GM23338 (cell line): ENCODE data around the gene LRIF1.

Experiments used
- CREB1 ChIP-seq: fragments of 250-450 bp; sonication (Bioruptor Pico); IDR thresholded peaks from 2 replicates; pipeline ENCODE4 v1.5.0; 2020; ENCODE audit warnings: low read depth, mild to moderate bottlenecking, moderate library complexity
- CTCF ChIP-seq, 2 experiments: fragments of 200-600 bp in 1 of 2; sonication (generic) in 1 of 2; conservative IDR thresholded peaks; 2 replicates each; pipeline versions ENCODE4 v1.5.1 to v1.6.1; 2016 to 2017; ENCODE audit warnings: antibody characterized with exemption in 2 of 2, low read depth in 2 of 2, mild to moderate bottlenecking in 2 of 2, moderate library complexity in 1 of 2
- ETS1 ChIP-seq: IDR thresholded peaks from 2 replicates; pipeline ENCODE4 v1.6.1; 2016; ENCODE audit warnings: antibody characterized with exemption
- EZH2 ChIP-seq: fragments of 200-600 bp; sonication (generic); IDR thresholded peaks from one replicate; pipeline ENCODE4 v1.8.0; 2017; ENCODE audit warnings: antibody characterized with exemption, mild to moderate bottlenecking, low read depth; ENCODE audit not compliant: unreplicated experiment
- EZH2phosphoT487 ChIP-seq: fragments of 200-600 bp; sonication (generic); IDR thresholded peaks from one replicate; pipeline ENCODE4 v1.8.1; 2018; ENCODE audit warnings: antibody characterized with exemption; ENCODE audit not compliant: unreplicated experiment
- JUNB ChIP-seq: IDR thresholded peaks from one replicate; pipeline ENCODE4 v1.6.1; 2016; ENCODE audit warnings: antibody characterized with exemption; ENCODE audit not compliant: unreplicated experiment
- POLR2AphosphoS5 ChIP-seq: IDR thresholded peaks from 2 replicates; pipeline ENCODE4 v1.6.1; 2016; ENCODE audit warnings: antibody characterized with exemption, low read depth
- REST ChIP-seq: IDR thresholded peaks from one replicate; pipeline ENCODE4 v1.6.1; 2018; ENCODE audit warnings: antibody characterized with exemption; ENCODE audit not compliant: unreplicated experiment
- STAT1 ChIP-seq: IDR thresholded peaks from one replicate; pipeline ENCODE4 v1.6.1; 2016; ENCODE audit warnings: antibody characterized with exemption; ENCODE audit not compliant: unreplicated experiment
- ZNF114 ChIP-seq: fragments of 250-450 bp; sonication (Bioruptor Pico); IDR thresholded peaks from 2 replicates; pipeline ENCODE4 v1.5.0; 2020; ENCODE audit warnings: mild to moderate bottlenecking, moderate library complexity
- ZNF331 ChIP-seq: fragments of 250-450 bp; sonication (Bioruptor Pico); IDR thresholded peaks from 2 replicates; pipeline ENCODE4 v1.5.0; 2020; ENCODE audit warnings: low read depth, mild to moderate bottlenecking, moderate library complexity

GRCh38 chr1:110899458-110899843 is 64.3 kb downstream of the LRIF1 start:
- no peak for TF ChIP-seq CTCF (conservative IDR thresholded peaks at IDR 0.05; ENCODE audit: low read depth in 2 of 2)
- TF ChIP-seq ZNF331 (CRISPR knock-in tag): no peak
- TF ChIP-seq EZH2phosphoT487: no peak
- TF ChIP-seq REST: no peak
- TF ChIP-seq EZH2: no peak
- no peak for TF ChIP-seq JUNB
- no peak for TF ChIP-seq POLR2AphosphoS5
- no peak for TF ChIP-seq CREB1 (CRISPR knock-in tag)
- TF ChIP-seq ETS1: no peak
- no peak for TF ChIP-seq STAT1
- TF ChIP-seq ZNF114: no peak
